ENCODE results near the gene LCN10.
"Not testable (repeated sequence)": the region's sequence is repeated elsewhere in the genome, so short reads cannot be mapped to it uniquely, and the experiment has no call there.

LCN10 gene

GRCh38 chr9:136719195-136719880 is 23.4 kb downstream of the LCN10 start:
- DNase-seq (ENCODE audit: low spot score) = no peak

- no peak for DNase-seq (ENCODE audit: low spot score)
Observed at GRCh38 chr9:136718345-136719194, 24.2 kb downstream of the LCN10 start.

GRCh38 chr9:136717399-136717798 is 25.3 kb downstream of the LCN10 start:
- DNase-seq (ENCODE audit: low spot score) = no peak

GRCh38 chr9:136714893-136715274 is 27.9 kb downstream of the LCN10 start:
- no peak for DNase-seq (ENCODE audit: low spot score)

GRCh38 chr9:136714096-136714892 is 28.4 kb downstream of the LCN10 start:
- DNase-seq (ENCODE audit: low spot score) = no peak

- no peak for DNase-seq (ENCODE audit: low spot score)
Observed at GRCh38 chr9:136713550-136713949, 29.2 kb downstream of the LCN10 start.

GRCh38 chr9:136712690-136713544 is 29.8 kb downstream of the LCN10 start:
- no peak for DNase-seq (ENCODE audit: low spot score)

- DNase-seq (ENCODE audit: low spot score) = no peak
Observed at GRCh38 chr9:136711751-136712689, 30.7 kb downstream of the LCN10 start, which contains the start of gene DIPK1B. Gene DIPK1B (plus strand): TSS chr9:136712572. CDS start chr9:136712666, 94 bp downstream.

- DNase-seq (ENCODE audit: low spot score) = not testable (repeated sequence)
Observed at GRCh38 chr9:136711219-136711648, 31.5 kb downstream of the LCN10 start.

- DNase-seq (ENCODE audit: low spot score) = no peak
Observed at GRCh38 chr9:136710543-136710942, 32.2 kb downstream of the LCN10 start.

GRCh38 chr9:136709454-136710109 is 33.2 kb downstream of the LCN10 start:
- DNase-seq (ENCODE audit: low spot score) = no peak

GRCh38 chr9:136707849-136708517 is 34.8 kb downstream of the LCN10 start:
- no peak for DNase-seq (ENCODE audit: low spot score)

- DNase-seq (ENCODE audit: low spot score) = no peak
Observed at GRCh38 chr9:136707011-136707410, 35.7 kb downstream of the LCN10 start.

GRCh38 chr9:136705564-136705963 is 37.2 kb downstream of the LCN10 start:
- no peak for DNase-seq (ENCODE audit: low spot score)

- not testable (repeated sequence) for DNase-seq (ENCODE audit: low spot score)
Observed at GRCh38 chr9:136704741-136705140, 38.0 kb downstream of the LCN10 start.

- DNase-seq (ENCODE audit: low spot score) = no peak
Observed at GRCh38 chr9:136703276-136703860, 39.4 kb downstream of the LCN10 start.

- no peak for DNase-seq (ENCODE audit: low spot score)
Observed at GRCh38 chr9:136701668-136702053, 41.1 kb downstream of the LCN10 start.

- DNase-seq (ENCODE audit: low spot score) = no peak
Observed at GRCh38 chr9:136700959-136701667, 41.6 kb downstream of the LCN10 start.
